Measurements from ENCODE around the gene LPP.

DNA sequence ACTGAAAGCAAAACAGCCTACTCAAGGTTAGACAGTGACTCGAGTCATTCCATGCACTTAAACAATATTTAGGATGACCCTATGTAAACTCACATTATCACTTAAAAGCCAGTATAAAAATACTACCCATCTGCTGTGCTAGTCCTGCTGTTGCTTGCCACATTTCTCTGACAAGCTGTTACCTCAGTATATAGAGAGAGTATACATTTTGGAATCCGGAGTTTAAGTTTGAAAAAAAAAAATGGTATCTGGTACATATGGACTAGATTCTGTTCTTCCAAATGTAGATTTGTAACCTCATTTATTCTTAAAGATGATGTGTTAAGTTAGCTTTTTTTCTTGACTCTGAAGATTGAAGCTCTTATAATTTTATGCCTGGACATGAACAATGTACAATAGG lies 514.0 kb downstream of the LPP start:
- TF ChIP-seq, protein P1, sequence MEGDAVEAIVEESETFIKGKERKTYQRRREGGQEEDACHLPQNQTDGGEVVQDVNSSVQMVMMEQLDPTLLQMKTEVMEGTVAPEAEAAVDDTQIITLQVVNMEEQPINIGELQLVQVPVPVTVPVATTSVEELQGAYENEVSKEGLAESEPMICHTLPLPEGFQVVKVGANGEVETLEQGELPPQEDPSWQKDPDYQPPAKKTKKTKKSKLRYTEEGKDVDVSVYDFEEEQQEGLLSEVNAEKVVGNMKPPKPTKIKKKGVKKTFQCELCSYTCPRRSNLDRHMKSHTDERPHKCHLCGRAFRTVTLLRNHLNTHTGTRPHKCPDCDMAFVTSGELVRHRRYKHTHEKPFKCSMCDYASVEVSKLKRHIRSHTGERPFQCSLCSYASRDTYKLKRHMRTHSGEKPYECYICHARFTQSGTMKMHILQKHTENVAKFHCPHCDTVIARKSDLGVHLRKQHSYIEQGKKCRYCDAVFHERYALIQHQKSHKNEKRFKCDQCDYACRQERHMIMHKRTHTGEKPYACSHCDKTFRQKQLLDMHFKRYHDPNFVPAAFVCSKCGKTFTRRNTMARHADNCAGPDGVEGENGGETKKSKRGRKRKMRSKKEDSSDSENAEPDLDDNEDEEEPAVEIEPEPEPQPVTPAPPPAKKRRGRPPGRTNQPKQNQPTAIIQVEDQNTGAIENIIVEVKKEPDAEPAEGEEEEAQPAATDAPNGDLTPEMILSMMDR (IDR thresholded peaks at IDR 0.05) = no peak
- TF ChIP-seq POLR2A (IDR thresholded peaks at IDR 0.05) = no peak

All from right lobe of liver (tissue), 4 donors.